Measurements from ENCODE around the gene TMED8.

GRCh38 chr14:77323571-77323970 is 53.3 kb downstream of the TMED8 start:
- TF ChIP-seq CTCF (IDR thresholded peaks at IDR 0.05) (no peak), POLR2A (IDR thresholded peaks at IDR 0.05) (no peak)

Data from adrenal gland (tissue), 5 donors.